HG02938 (cell line): Measurements from ENCODE around the gene CHMP4A.
"Not testable (repeated sequence)": the region's sequence is repeated elsewhere in the genome, so short reads cannot be mapped to it uniquely, and the experiment has no call there.

Source experiments
- ATAC-seq: cut with Tn5 transposase; IDR thresholded peaks from one replicate; pipeline ENCODE4 v1.9.1; 2021; ENCODE audit warnings: mild to moderate bottlenecking, moderate library complexity; ENCODE audit not compliant: unreplicated experiment

The CHMP4A gene

GRCh38 chr14:24247422-24247821, 34.1 kb upstream of the CHMP4A start:
- no peak for ATAC-seq

- ATAC-seq: no peak
These were observed 33.5 kb upstream of the CHMP4A start for GRCh38 chr14:24246765-24247212.

GRCh38 chr14:24245350-24245749, 32.1 kb upstream of the CHMP4A start:
- not testable (repeated sequence) for ATAC-seq

GRCh38 chr14:24243336-24243836, 30.1 kb upstream of the CHMP4A start:
- ATAC-seq: no peak

GRCh38 chr14:24241829-24242443, 28.6 kb upstream of the CHMP4A start:
- ATAC-seq: peak; percentile 73

- ATAC-seq: no peak
These were observed 27.0 kb upstream of the CHMP4A start for GRCh38 chr14:24240110-24240918.

GRCh38 chr14:24238527-24239037, 25.3 kb upstream of the CHMP4A start:
- ATAC-seq: no peak

- no peak for ATAC-seq
These were observed 24.8 kb upstream of the CHMP4A start for GRCh38 chr14:24238123-24238522.

- ATAC-seq: no peak
These were observed 24.2 kb upstream of the CHMP4A start for GRCh38 chr14:24237463-24237955.

GRCh38 chr14:24236689-24237462, 23.6 kb upstream of the CHMP4A start:
- ATAC-seq: no peak

- no peak for ATAC-seq
These were observed 22.8 kb upstream of the CHMP4A start for GRCh38 chr14:24235804-24236688.

GRCh38 chr14:24234095-24235005, 21.1 kb upstream of the CHMP4A start:
- no peak for ATAC-seq

- ATAC-seq: no peak
These were observed 20.2 kb upstream of the CHMP4A start for GRCh38 chr14:24233538-24233866.

- ATAC-seq: peak; percentile 53
These were observed 19.6 kb upstream of the CHMP4A start, which contains the start of gene GMPR2 for GRCh38 chr14:24232645-24233537. Gene GMPR2, plus strand, starts transcription at chr14:24232929. Its CDS starts 325 bp downstream, at chr14:24233254.

GRCh38 chr14:24232121-24232644, 18.9 kb upstream of the CHMP4A start, which contains the start of gene NEDD8:
Gene NEDD8, minus strand, starts transcription at chr14:24232367. Its CDS starts 100 bp downstream, at chr14:24232267.
- ATAC-seq: peak; percentile 69

GRCh38 chr14:24231263-24232120, 18.2 kb upstream of the CHMP4A start:
- peak; percentile 8 for ATAC-seq

GRCh38 chr14:24228902-24229301, 15.6 kb upstream of the CHMP4A start:
- no peak for ATAC-seq
